Neural crest cell (in vitro differentiated cells): Measurements from ENCODE around the gene GSS. TPM values are rescaled to one million over a fixed set of nuclear protein-coding genes. Genes with fewer than 3 reads are reported as not detected.

ENCODE experiments used
- DNase-seq: peaks from one replicate; pipeline ENCODE4 v3.0.0; 2021; ENCODE audit warnings: low read depth, mixed read lengths, low spot score
- H3K27ac Mint-ChIP-seq: one replicate; pipeline ENCODE4 v1.8.0; 2021; ENCODE audit warnings: mild to moderate bottlenecking, mixed read lengths; ENCODE audit not compliant: unreplicated experiment
- H3K27me3 Mint-ChIP-seq: 2 replicates; pipeline ENCODE4 v1.8.0; 2021; ENCODE audit warnings: low read depth, mild to moderate bottlenecking, mixed read lengths
- H3K36me3 Mint-ChIP-seq: 2 replicates; pipeline ENCODE4 v1.8.0; 2021; ENCODE audit warnings: low read depth, mild to moderate bottlenecking, mixed read lengths
- H3K4me1 Mint-ChIP-seq: 2 replicates; pipeline ENCODE4 v1.8.0; 2021; ENCODE audit warnings: mixed read lengths
- H3K4me3 Mint-ChIP-seq: one replicate; pipeline ENCODE4 v1.8.0; 2021; ENCODE audit warnings: mild to moderate bottlenecking, mixed read lengths
- H3K9me3 Mint-ChIP-seq: 2 replicates; pipeline ENCODE4 v1.8.0; 2021; ENCODE audit warnings: mixed read lengths
- CTCF ChIP-seq: fragments of 200-600 bp; sonication (generic); conservative IDR thresholded peaks from 2 replicates; pipeline ENCODE4 v1.5.0; 2021; ENCODE audit warnings: antibody characterized with exemption, mild to moderate bottlenecking
- total RNA-seq: library from RNA; stranded (reverse); gene quantifications from 2 replicates; pipeline ENCODE4 v1.2.1, GENCODE V29; 2021

GSS gene
- total RNA-seq, 1 donor from 2014 or later, result 78.8 TPM

GRCh38 chr20:34999021-34999451 is 43.4 kb upstream of the GSS start:
- H3K4me1 Mint-ChIP-seq, result no peaks in the 10 kb centered on the region
- peaks cover 5% of the 10 kb centered on the region for H3K27me3 Mint-ChIP-seq
- no peak for DNase-seq
- H3K36me3 Mint-ChIP-seq, result peaks cover 15% of the 10 kb centered on the region
- no peak overlapping the region for H3K4me3 Mint-ChIP-seq
- H3K9me3 Mint-ChIP-seq, result no peaks in the 10 kb centered on the region
- TF ChIP-seq CTCF, result no peak
- peak overlapping the region; percentile 92 for H3K27ac Mint-ChIP-seq

- Mint-ChIP-seq H3K36me3 (peaks cover 13% of the 10 kb centered on the region), H3K4me3 (no peak overlapping the region), H3K27me3 (peaks cover 5% of the 10 kb centered on the region), H3K9me3 (no peaks in the 10 kb centered on the region), H3K27ac (no peak overlapping the region), H3K4me1 (no peaks in the 10 kb centered on the region)
- DNase-seq, result no peak
- TF ChIP-seq CTCF, result no peak
These were observed 42.8 kb upstream of the GSS start for GRCh38 chr20:34998331-34998950.

GRCh38 chr20:34997774-34998173 is 42.2 kb upstream of the GSS start:
- H3K36me3 Mint-ChIP-seq, result peaks cover 13% of the 10 kb centered on the region
- H3K9me3 Mint-ChIP-seq, result no peaks in the 10 kb centered on the region
- H3K27me3 Mint-ChIP-seq, result peaks cover 5% of the 10 kb centered on the region
- peak overlapping the region; percentile 92 for H3K27ac Mint-ChIP-seq
- DNase-seq, result no peak
- no peak overlapping the region for H3K4me3 Mint-ChIP-seq
- H3K4me1 Mint-ChIP-seq, result no peaks in the 10 kb centered on the region
- TF ChIP-seq CTCF, result no peak

- Mint-ChIP-seq H3K27ac (no peak overlapping the region), H3K27me3 (peaks cover 5% of the 10 kb centered on the region), H3K4me1 (no peaks in the 10 kb centered on the region), H3K9me3 (no peaks in the 10 kb centered on the region), H3K4me3 (no peak overlapping the region), H3K36me3 (peaks cover 13% of the 10 kb centered on the region)
- DNase-seq, result no peak
- TF ChIP-seq CTCF, result no peak
These were observed 41.5 kb upstream of the GSS start for GRCh38 chr20:34997131-34997561.

GRCh38 chr20:34996243-34997028 is 40.8 kb upstream of the GSS start:
- Mint-ChIP-seq H3K9me3 (no peaks in the 10 kb centered on the region), H3K4me3 (peak overlapping the region; percentile 36), H3K36me3 (peaks cover 13% of the 10 kb centered on the region), H3K4me1 (no peaks in the 10 kb centered on the region), H3K27ac (no peak overlapping the region), H3K27me3 (peaks cover 5% of the 10 kb centered on the region)
- no peak for TF ChIP-seq CTCF
- DNase-seq, result no peak
